Activated CD4-positive, alpha-beta memory T cell treated with anti-CD3 and anti-CD28 coated beads for 36 hours (primary cell): Measurements from ENCODE around the gene CSGALNACT2. TPM values are rescaled to one million over a fixed set of nuclear protein-coding genes. Genes with fewer than 3 reads are reported as not detected.
A peak's percentile ranks its signal among the peaks of the same experiment; 100 is the strongest.
"Not testable (repeated sequence)": the region's sequence is repeated elsewhere in the genome, so short reads cannot be mapped to it uniquely, and the experiment has no call there.

Source experiments
- CTCF ChIA-PET: fragments of 350-600 bp; sonication (Branson Sonifier 250); formaldehyde crosslinking; loops from one replicate; lab custom pipeline; 2021; ENCODE audit warnings: antibody characterized with exemption, inconsistent platforms; lab: Charles Lee
- POLR2A ChIA-PET: fragments of 350-600 bp; sonication (Branson Sonifier 250); formaldehyde crosslinking; loops from one replicate; lab custom pipeline; 2021; ENCODE audit warnings: antibody characterized with exemption; lab: Charles Lee
- DNase-seq: peaks from one replicate; pipeline ENCODE4 v3.0.0-alpha.2; 2020
- H3K27ac Mint-ChIP-seq: one replicate; pipeline ENCODE4 v1.8.0; 2021; ENCODE audit warnings: mixed read lengths
- H3K27me3 Mint-ChIP-seq: one replicate; pipeline ENCODE4 v1.8.0; 2021; ENCODE audit warnings: mixed read lengths
- H3K36me3 Mint-ChIP-seq: one replicate; pipeline ENCODE4 v1.8.0; 2021; ENCODE audit warnings: mixed read lengths
- H3K4me1 Mint-ChIP-seq: one replicate; pipeline ENCODE4 v1.8.0; 2021; ENCODE audit warnings: low read depth, mixed read lengths
- H3K4me3 Mint-ChIP-seq: one replicate; pipeline ENCODE4 v1.8.0; 2021; ENCODE audit warnings: mild to moderate bottlenecking, mixed read lengths
- H3K9me3 Mint-ChIP-seq: one replicate; pipeline ENCODE4 v1.8.0; 2021; ENCODE audit warnings: mixed read lengths
- intact Hi-C: fragments of 100-400 bp; cut with micrococcal nuclease; formaldehyde crosslinking; loops from one replicate; pipeline ENCODE4 v1.15.1; 2023
- total RNA-seq, 2 experiments: library from RNA; stranded (reverse); gene quantifications; one replicate each; pipeline ENCODE4 v1.2.3, GENCODE V29; 2021

CSGALNACT2 gene
- total RNA-seq, 2 experiments from 2014 or later, result 30.2 to 32.3 TPM

GRCh38 chr10:43216931-43217562 lies 78.8 kb downstream of the CSGALNACT2 start:
- intact Hi-C loops, result no loop called here
- no peak overlapping the region for H3K27ac Mint-ChIP-seq
- no peak overlapping the region for H3K4me3 Mint-ChIP-seq
- POLR2A ChIA-PET, result no interaction called here
- CTCF ChIA-PET, result interaction anchor here (2.0 kb wide), 1 partner anchor 12 kb away, joined by 9 read pairs; no protein-coding TSS in a partner anchor
- no peaks in the 10 kb centered on the region for H3K36me3 Mint-ChIP-seq
- DNase-seq, result no peak
- H3K4me1 Mint-ChIP-seq, result no peaks in the 10 kb centered on the region
- no peaks in the 10 kb centered on the region for H3K9me3 Mint-ChIP-seq
- H3K27me3 Mint-ChIP-seq, result no peaks in the 10 kb centered on the region

GRCh38 chr10:43217563-43218205 lies 79.4 kb downstream of the CSGALNACT2 start:
- H3K4me1 Mint-ChIP-seq, result no peaks in the 10 kb centered on the region
- intact Hi-C loops, result no loop called here
- CTCF ChIA-PET, result interaction anchor here (1.3 to 2.0 kb wide), 2 partner anchors 13 to 16 kb away, joined by 4 to 9 read pairs; no protein-coding TSS in a partner anchor

GRCh38 chr10:43218206-43218950 lies 80.1 kb downstream of the CSGALNACT2 start:
- ChIA-PET CTCF (interaction anchor here (1.3 to 2.0 kb wide), 2 partner anchors 13 to 17 kb away, joined by 4 to 9 read pairs; no protein-coding TSS in a partner anchor), POLR2A (no interaction called here)
- no peak for DNase-seq
- Mint-ChIP-seq H3K27ac (no peak overlapping the region), H3K36me3 (no peaks in the 10 kb centered on the region), H3K9me3 (no peaks in the 10 kb centered on the region), H3K4me1 (no peaks in the 10 kb centered on the region), H3K4me3 (no peak overlapping the region), H3K27me3 (no peaks in the 10 kb centered on the region)
- intact Hi-C loops, result no loop called here

More at GRCh38 chr10:43217563-43218205, 79.4 kb downstream of the CSGALNACT2 start:
- Mint-ChIP-seq H3K27ac (no peak overlapping the region), H3K27me3 (no peaks in the 10 kb centered on the region), H3K4me3 (no peak overlapping the region), H3K9me3 (no peaks in the 10 kb centered on the region), H3K36me3 (no peaks in the 10 kb centered on the region)
- POLR2A ChIA-PET, result no interaction called here
- no peak for DNase-seq

GRCh38 chr10:43218951-43219837 lies 80.9 kb downstream of the CSGALNACT2 start:
- no peak overlapping the region for H3K27ac Mint-ChIP-seq
- H3K9me3 Mint-ChIP-seq, result no peaks in the 10 kb centered on the region
- H3K27me3 Mint-ChIP-seq, result no peaks in the 10 kb centered on the region
- H3K36me3 Mint-ChIP-seq, result no peaks in the 10 kb centered on the region
- intact Hi-C loops, result no loop called here
- no peaks in the 10 kb centered on the region for H3K4me1 Mint-ChIP-seq
- ChIA-PET CTCF (interaction anchor here (1.3 kb wide), 1 partner anchor 17 kb away, joined by 4 read pairs; no protein-coding TSS in a partner anchor), POLR2A (no interaction called here)
- H3K4me3 Mint-ChIP-seq, result no peak overlapping the region
- no peak for DNase-seq

- Mint-ChIP-seq H3K27ac (no peak overlapping the region), H3K27me3 (no peaks in the 10 kb centered on the region), H3K36me3 (no peaks in the 10 kb centered on the region), H3K4me3 (no peak overlapping the region), H3K9me3 (no peaks in the 10 kb centered on the region), H3K4me1 (peaks cover under 1% of the 10 kb centered on the region)
- DNase-seq, result no peak
- intact Hi-C loops, result no loop called here
- POLR2A ChIA-PET, result no interaction called here
- CTCF ChIA-PET, result no interaction called here
Measured at GRCh38 chr10:43219848-43220247, 81.6 kb downstream of the CSGALNACT2 start.

GRCh38 chr10:43220251-43220650 lies 82.0 kb downstream of the CSGALNACT2 start:
- H3K4me3 Mint-ChIP-seq, CTCF ChIA-PET, POLR2A ChIA-PET: not testable (repeated sequence)

GRCh38 chr10:43220657-43221418 lies 82.6 kb downstream of the CSGALNACT2 start:
- Mint-ChIP-seq H3K9me3 (no peaks in the 10 kb centered on the region), H3K4me1 (peaks cover 7% of the 10 kb centered on the region), H3K27me3 (no peaks in the 10 kb centered on the region), H3K27ac (no peak overlapping the region), H3K36me3 (no peaks in the 10 kb centered on the region), H3K4me3 (no peak overlapping the region)
- ChIA-PET POLR2A (interaction anchor here (0.5 kb wide), 1 partner anchor 27 kb away, joined by 4 read pairs; no protein-coding TSS in a partner anchor), CTCF (interaction anchor here (4.0 kb wide), 1 partner anchor 16 kb away, joined by 18 read pairs; no protein-coding TSS in a partner anchor)
- intact Hi-C loops, result no loop called here
- DNase-seq, result no peak

More at GRCh38 chr10:43220251-43220650, 82.0 kb downstream of the CSGALNACT2 start:
- DNase-seq, H3K27me3 Mint-ChIP-seq, H3K9me3 Mint-ChIP-seq, intact Hi-C loops, H3K36me3 Mint-ChIP-seq, H3K27ac Mint-ChIP-seq, H3K4me1 Mint-ChIP-seq: not testable (repeated sequence)

- H3K4me3 Mint-ChIP-seq, result no peak overlapping the region
- H3K4me1 Mint-ChIP-seq, result peaks cover 12% of the 10 kb centered on the region
- H3K36me3 Mint-ChIP-seq, result no peaks in the 10 kb centered on the region
- ChIA-PET POLR2A (interaction anchor here (0.5 kb wide), 1 partner anchor 26 kb away, joined by 4 read pairs; no protein-coding TSS in a partner anchor), CTCF (interaction anchor here (4.0 kb wide), 1 partner anchor 17 kb away, joined by 18 read pairs; no protein-coding TSS in a partner anchor)
- H3K27me3 Mint-ChIP-seq, result no peaks in the 10 kb centered on the region
- DNase-seq, result peak; percentile 8
- H3K27ac Mint-ChIP-seq, result no peak overlapping the region
- intact Hi-C loops, result no loop called here
- no peaks in the 10 kb centered on the region for H3K9me3 Mint-ChIP-seq
Measured at GRCh38 chr10:43221419-43222209, 83.4 kb downstream of the CSGALNACT2 start.

- no peak for DNase-seq
- H3K27me3 Mint-ChIP-seq, result no peaks in the 10 kb centered on the region
- POLR2A ChIA-PET, result no interaction called here
Measured at GRCh38 chr10:43222210-43222720, 84.0 kb downstream of the CSGALNACT2 start.

GRCh38 chr10:43223056-43223455 lies 84.8 kb downstream of the CSGALNACT2 start:
- Mint-ChIP-seq H3K27ac (no peak overlapping the region), H3K27me3 (peaks cover 2% of the 10 kb centered on the region), H3K4me1 (peaks cover 15% of the 10 kb centered on the region), H3K36me3 (no peaks in the 10 kb centered on the region), H3K4me3 (no peak overlapping the region), H3K9me3 (no peaks in the 10 kb centered on the region)
- intact Hi-C loops, result no loop called here
- ChIA-PET POLR2A (no interaction called here), CTCF (interaction anchor here (4.0 kb wide), 1 partner anchor 18 kb away, joined by 18 read pairs; no protein-coding TSS in a partner anchor)
- DNase-seq, result no peak

More at GRCh38 chr10:43222210-43222720, 84.0 kb downstream of the CSGALNACT2 start:
- H3K9me3 Mint-ChIP-seq, result no peaks in the 10 kb centered on the region
- CTCF ChIA-PET, result interaction anchor here (4.0 kb wide), 1 partner anchor 17 kb away, joined by 18 read pairs; no protein-coding TSS in a partner anchor
- peaks cover 15% of the 10 kb centered on the region for H3K4me1 Mint-ChIP-seq
- no peak overlapping the region for H3K4me3 Mint-ChIP-seq
- intact Hi-C loops, result no loop called here
- no peaks in the 10 kb centered on the region for H3K36me3 Mint-ChIP-seq
- H3K27ac Mint-ChIP-seq, result no peak overlapping the region
